Tibial nerve (tissue), 4 donors: ENCODE measurements around the gene PDCD1. TPM values are rescaled to one million over a fixed set of nuclear protein-coding genes. Genes with fewer than 3 reads are reported as not detected.

Experiments
- DNase-seq, 2 donors: peaks; one replicate each; pipeline ENCODE4 v3.0.0-alpha.2; 2019; ENCODE audit warnings: low spot score in 2 of 2
- H3K27ac ChIP-seq, 4 donors: fragments of 200-600 bp; sonication (generic) in 3 of 4; one replicate each; pipeline ENCODE4 v1.5.1; 2017 to 2019; ENCODE audit warnings: mild to moderate bottlenecking in 1 of 4
- H3K27me3 ChIP-seq, 2 donors: fragments of 200-600 bp; sonication (generic) in 1 of 2; one replicate each; pipeline versions ENCODE4 v1.5.1 to v1.6.0; 2017 to 2019
- H3K36me3 ChIP-seq, 3 donors: fragments of 200-600 bp; sonication (generic); one replicate each; pipeline ENCODE4 v1.5.1; 2018 to 2019
- H3K4me1 ChIP-seq, 4 donors: fragments of 200-600 bp; sonication (generic) in 3 of 4; one replicate each; pipeline ENCODE4 v1.5.1; 2017 to 2019
- H3K4me3 ChIP-seq, 4 donors: fragments of 200-600 bp; sonication (generic) in 3 of 4; one replicate each; pipeline ENCODE4 v1.5.1; 2017 to 2019; ENCODE audit warnings: mild to moderate bottlenecking in 1 of 4, moderate library complexity in 1 of 4
- H3K9me3 ChIP-seq, 4 donors: fragments of 200-600 bp; sonication (generic) in 3 of 4; one replicate each; pipeline ENCODE4 v1.5.1; 2017 to 2019
- EP300 ChIP-seq, 2 donors: sonication (generic); formaldehyde crosslinking; IDR thresholded peaks; one replicate each; pipeline ENCODE4 v1.6.1; 2017; ENCODE audit warnings: antibody characterized with exemption in 2 of 2, mild to moderate bottlenecking in 1 of 2
- POLR2A ChIP-seq, 2 donors: fragments of 450-650 bp; IDR thresholded peaks; one replicate each; pipeline ENCODE4 v1.6.1; 2017; ENCODE audit warnings: antibody characterized with exemption in 2 of 2, mild to moderate bottlenecking in 2 of 2, moderate library complexity in 2 of 2
- WGBS, 2 donors: methylation state at CpG; one replicate each; pipeline ENCODE4 v1.1.5; 2018; 5-methylcytosine and 5-hydroxymethylcytosine counted together
- total RNA-seq, 4 donors: library from RNA; depleted of rRNA; stranded (reverse); fragments of >200 nt; gene quantifications; one replicate each; pipeline ENCODE4 v1.1.0, GENCODE V29; 2016
- TF ChIP-seq, protein P1 (sequence below), 5 experiments: fragments of 200-600 bp in 3 of 5; fragments of 450-650 bp in 2 of 5; sonication (generic) in 3 of 5; IDR thresholded peaks; one replicate each; pipeline ENCODE4 v1.5.1; 2016 to 2019; ENCODE audit warnings: antibody characterized with exemption in 5 of 5, mild to moderate bottlenecking in 3 of 5, moderate library complexity in 2 of 5

Gene PDCD1
- total RNA-seq, 4 donors from 2014 or later = 0.22 to 0.60 (median 0.42) TPM; not detected in 1

DNA sequence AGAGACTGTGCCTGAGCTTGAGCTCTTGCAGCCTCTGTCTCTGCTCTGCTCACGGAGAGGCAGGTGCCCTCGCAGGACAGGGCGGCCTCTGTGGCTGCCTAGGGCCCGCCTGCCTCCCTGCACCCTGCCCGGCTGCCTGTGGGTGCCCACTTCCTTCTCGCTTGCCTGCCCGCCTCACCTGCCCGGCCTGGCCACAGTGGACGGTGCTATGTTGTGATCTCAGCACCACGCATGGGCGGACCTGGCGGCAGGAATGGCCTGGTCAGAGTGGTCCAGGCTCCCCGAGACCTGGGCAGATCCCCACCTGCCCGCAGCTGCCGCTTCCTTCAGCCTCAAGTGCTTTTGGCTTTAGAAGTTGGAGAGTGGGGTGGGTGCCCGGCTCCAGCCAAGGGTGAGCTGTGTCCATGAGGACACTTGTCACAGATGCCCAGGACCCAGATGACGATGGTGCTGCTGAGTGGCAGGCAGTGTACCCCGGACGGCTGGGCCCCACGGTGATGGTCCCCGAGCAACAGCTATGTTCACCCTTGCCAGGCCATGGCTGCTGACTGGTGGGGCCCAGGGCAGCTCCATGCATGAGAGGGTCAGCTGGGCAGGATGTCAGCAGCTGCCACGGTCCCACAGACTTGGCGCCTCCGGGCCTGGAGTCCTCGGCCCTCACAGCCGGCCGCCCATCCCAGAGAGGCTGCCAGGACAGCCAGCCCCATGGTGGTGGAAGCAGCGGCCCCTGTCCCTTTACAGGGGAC, 36.2 kb upstream of the PDCD1 start:
- DNase-seq = peak in 1 of 2 donors; percentile 11
- no peak overlapping the region for H3K27ac ChIP-seq

DNA sequence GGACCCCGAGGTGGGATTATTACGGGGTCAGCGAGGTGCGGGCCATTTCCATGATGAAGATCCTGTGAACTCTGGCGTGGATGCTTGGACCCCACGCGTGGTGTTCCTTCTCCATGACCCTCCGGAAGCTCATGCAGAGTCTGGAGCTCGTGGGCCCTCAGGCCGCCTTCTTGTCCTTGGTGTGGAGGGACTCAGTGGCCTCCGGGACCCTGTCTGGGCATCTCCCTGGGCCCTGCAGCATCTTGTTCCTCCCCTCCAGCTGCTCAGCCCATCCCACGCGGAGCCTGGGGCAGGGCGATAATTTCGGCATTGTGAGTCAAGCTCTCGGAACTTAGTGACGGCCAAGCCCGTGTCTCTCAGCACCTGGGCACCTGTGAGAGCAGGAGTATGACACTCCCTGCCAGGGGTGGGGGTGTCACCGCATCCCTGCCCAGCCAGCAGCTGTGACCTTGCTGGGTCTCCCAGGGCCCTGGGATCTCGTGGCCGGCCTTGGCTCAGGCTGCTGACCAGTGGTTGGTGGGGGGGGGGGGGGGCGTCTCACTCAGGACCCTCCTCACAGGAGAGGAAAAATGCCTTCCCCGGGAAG, 35.5 kb upstream of the PDCD1 start:
- Histone ChIP-seq H3K9me3 (no peaks in the 10 kb centered on the region), H3K4me1 (peaks cover 0 to 7% (median 3%) of the 10 kb centered on the region in 4 donors), H3K27me3 (no peaks in the 10 kb centered on the region), H3K4me3 (no peak overlapping the region), H3K36me3 (no peaks in the 10 kb centered on the region), H3K27ac (no peak overlapping the region)
- 82 to 83% methylated on average over 19 to 22 of the region's 23 CpGs for WGBS, 2 donors
- TF ChIP-seq, protein P1, sequence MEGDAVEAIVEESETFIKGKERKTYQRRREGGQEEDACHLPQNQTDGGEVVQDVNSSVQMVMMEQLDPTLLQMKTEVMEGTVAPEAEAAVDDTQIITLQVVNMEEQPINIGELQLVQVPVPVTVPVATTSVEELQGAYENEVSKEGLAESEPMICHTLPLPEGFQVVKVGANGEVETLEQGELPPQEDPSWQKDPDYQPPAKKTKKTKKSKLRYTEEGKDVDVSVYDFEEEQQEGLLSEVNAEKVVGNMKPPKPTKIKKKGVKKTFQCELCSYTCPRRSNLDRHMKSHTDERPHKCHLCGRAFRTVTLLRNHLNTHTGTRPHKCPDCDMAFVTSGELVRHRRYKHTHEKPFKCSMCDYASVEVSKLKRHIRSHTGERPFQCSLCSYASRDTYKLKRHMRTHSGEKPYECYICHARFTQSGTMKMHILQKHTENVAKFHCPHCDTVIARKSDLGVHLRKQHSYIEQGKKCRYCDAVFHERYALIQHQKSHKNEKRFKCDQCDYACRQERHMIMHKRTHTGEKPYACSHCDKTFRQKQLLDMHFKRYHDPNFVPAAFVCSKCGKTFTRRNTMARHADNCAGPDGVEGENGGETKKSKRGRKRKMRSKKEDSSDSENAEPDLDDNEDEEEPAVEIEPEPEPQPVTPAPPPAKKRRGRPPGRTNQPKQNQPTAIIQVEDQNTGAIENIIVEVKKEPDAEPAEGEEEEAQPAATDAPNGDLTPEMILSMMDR (IDR thresholded peaks at IDR 0.05) = no peak
- TF ChIP-seq POLR2A (IDR thresholded peaks at IDR 0.05) (no peak), EP300 (IDR thresholded peaks at IDR 0.05) (no peak)
- DNase-seq = peak in 1 of 2 donors; percentile 12

More for the DNA sequence above, 36.2 kb upstream of the PDCD1 start:
- WGBS, 2 donors = 77 to 100% methylated on average over 1 to 24 of the region's 28 CpGs
- no peaks in the 10 kb centered on the region for H3K36me3 ChIP-seq
- TF ChIP-seq, protein P1 (IDR thresholded peaks at IDR 0.05) = no peak
- TF ChIP-seq POLR2A (IDR thresholded peaks at IDR 0.05) = no peak
- TF ChIP-seq EP300 (IDR thresholded peaks at IDR 0.05) = no peak
- H3K4me3 ChIP-seq = no peak overlapping the region
- H3K4me1 ChIP-seq = peaks cover 0 to 13% (median 3%) of the 10 kb centered on the region in 4 donors
- no peaks in the 10 kb centered on the region for H3K27me3 ChIP-seq
- no peaks in the 10 kb centered on the region for H3K9me3 ChIP-seq

DNA sequence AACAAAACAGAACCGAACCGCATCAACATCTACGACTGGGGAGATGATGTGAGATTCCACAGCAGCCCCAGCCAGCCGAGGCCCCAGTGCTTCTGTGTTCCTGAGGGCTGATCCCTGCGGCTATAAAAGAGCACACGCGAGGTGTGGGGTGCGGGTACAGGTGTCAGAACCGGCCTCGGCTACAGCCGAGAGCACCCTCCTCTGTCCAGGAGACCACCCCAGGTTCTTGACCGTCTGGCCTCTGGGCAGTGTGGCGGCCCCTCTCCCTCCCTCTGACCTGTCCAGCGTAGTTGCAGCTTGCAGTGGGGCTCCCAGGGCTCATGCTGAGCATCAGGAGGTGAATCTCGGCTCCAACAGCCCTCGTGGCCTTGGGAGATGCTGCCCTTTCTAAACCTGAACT, 34.6 kb upstream of the PDCD1 start:
- TF ChIP-seq POLR2A (IDR thresholded peaks at IDR 0.05) (no peak), EP300 (IDR thresholded peaks at IDR 0.05) (no peak)
- TF ChIP-seq, protein P1 (IDR thresholded peaks at IDR 0.05) = no peak
- Histone ChIP-seq H3K4me1 (no peaks in the 10 kb centered on the region), H3K4me3 (no peak overlapping the region), H3K36me3 (no peaks in the 10 kb centered on the region), H3K9me3 (no peaks in the 10 kb centered on the region), H3K27me3 (no peaks in the 10 kb centered on the region), H3K27ac (no peak overlapping the region)
- DNase-seq = peak in 1 of 2 donors; percentile 7
- WGBS, 2 donors = 62 to 77% methylated on average over 16 of the region's 16 CpGs

DNA sequence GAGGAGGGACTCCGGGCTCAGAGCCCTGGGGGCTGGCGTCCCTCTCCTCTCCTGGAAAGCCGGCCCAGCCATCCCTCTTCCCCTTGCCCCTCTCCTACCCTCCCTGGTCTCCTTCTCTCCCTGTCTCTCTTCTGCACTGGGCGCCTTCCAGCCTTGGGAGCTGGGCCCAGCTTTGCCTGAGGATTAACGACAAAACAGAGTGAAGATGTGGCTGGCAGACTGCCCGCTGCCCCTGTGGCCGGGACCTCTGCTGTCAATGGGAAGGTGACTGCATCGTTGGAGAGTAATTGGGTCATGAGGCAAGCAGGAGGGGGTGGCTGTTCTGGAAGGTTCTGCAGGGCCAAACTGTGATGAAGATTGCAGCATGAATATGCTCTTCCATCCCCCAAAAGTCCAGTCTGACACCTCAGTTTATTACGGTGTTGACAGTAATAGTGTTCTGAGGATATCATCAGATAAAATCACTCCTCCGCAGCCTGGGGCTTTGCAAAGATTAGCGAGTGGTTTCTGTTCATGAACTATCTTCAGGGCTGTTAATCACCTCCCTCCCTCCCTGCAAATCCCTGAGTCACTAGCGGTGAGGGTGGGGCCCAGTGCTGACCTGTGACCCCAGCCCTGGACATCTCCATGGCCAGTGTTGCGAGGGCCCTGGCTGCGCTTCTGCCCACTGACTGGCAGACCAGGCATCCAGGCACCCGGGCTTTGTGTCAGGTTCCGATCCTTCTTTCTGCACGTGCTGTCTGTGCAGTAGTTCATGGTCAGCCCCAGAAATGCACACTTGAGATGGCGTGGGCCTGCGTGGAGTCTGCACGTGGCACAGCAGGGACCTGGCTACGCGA, 33.8 kb upstream of the PDCD1 start:
- Histone ChIP-seq H3K27me3 (no peaks in the 10 kb centered on the region), H3K27ac (no peak overlapping the region), H3K36me3 (no peaks in the 10 kb centered on the region), H3K9me3 (no peaks in the 10 kb centered on the region), H3K4me1 (no peaks in the 10 kb centered on the region), H3K4me3 (no peak overlapping the region)
- WGBS, 2 donors = 68 to 72% methylated on average over 22 of the region's 22 CpGs
- TF ChIP-seq EP300 (IDR thresholded peaks at IDR 0.05) (no peak), POLR2A (IDR thresholded peaks at IDR 0.05) (no peak)
- TF ChIP-seq, protein P1 (IDR thresholded peaks at IDR 0.05) = no peak
- no peak for DNase-seq
